HepG2 (cell line): Measurements from ENCODE around the gene GRIA3. TPM values are rescaled to one million over a fixed set of nuclear protein-coding genes. Genes with fewer than 3 reads are reported as not detected.

ENCODE experiments used
- ATAC-seq: fragments of 200-7000 bp; cut with Tn5 transposase; 3 replicates; pipeline ENCODE4 v1.9.1; 2020; ENCODE audit warnings: mild to moderate bottlenecking, moderate library complexity
- BruUV-seq: library from RNA; stranded (reverse); fragments of 400-500 nt; replicated peaks from 2 replicates; lab custom pipeline; 2021; lab: Mats Ljungman, UMichigan
- CTCF ChIA-PET: fragments of 300-600 bp; formaldehyde crosslinking; extraction: SDS; loops from one replicate; lab custom pipeline; 2021; ENCODE audit warnings: low total read pairs, inconsistent platforms, low intra/inter-chr PET ratio; lab: Yijun Ruan, JAX
- POLR2A ChIA-PET: fragments of 350-600 bp; sonication (Branson Sonifier 250); formaldehyde crosslinking; loops from one replicate; lab custom pipeline; 2020; ENCODE audit warnings: antibody characterized with exemption, inconsistent platforms; lab: Yijun Ruan, JAX
- DNase-seq: peaks from one replicate; pipeline ENCODE4 v3.0.0-alpha.2; 2015; ENCODE audit warnings: low spot score
- FAIRE-seq: peaks from 3 replicates; lab custom pipeline; 2011; peaks lifted over from hg19 to GRCh38; lab: Jason Lieb, UNC
- H2AFZ ChIP-seq: one replicate; pipeline ENCODE4 v1.6.1; 2011; ENCODE audit warnings: low read length, inconsistent platforms
- H3K27ac ChIP-seq: fragments of 300-600 bp; 3 replicates; pipeline ENCODE4 v1.8.0; 2011; ENCODE audit warnings: mixed run types, mild to moderate bottlenecking, mixed read lengths, low read length, inconsistent platforms; ENCODE audit not compliant: insufficient read depth; ENCODE audit errors: extremely low read length
- H3K27me3 ChIP-seq, 2 experiments: fragments of 200-600 bp in 1 of 2; 2 replicates in 1 of 2; 3 replicates in 1 of 2; pipeline versions ENCODE4 v1.6.0 to v1.8.0; 2011; ENCODE audit warnings: low read length in 2 of 2, mild to moderate bottlenecking in 2 of 2, moderate library complexity in 2 of 2, inconsistent platforms in 1 of 2; ENCODE audit not compliant: insufficient read depth in 2 of 2, control insufficient read depth in 1 of 2
- H3K36me3 ChIP-seq, 2 experiments: fragments of 200-600 bp in 1 of 2; replicated peaks in 1 of 2; 2 replicates in 1 of 2; 3 replicates in 1 of 2; pipeline versions ENCODE4 v1.5.1 to v1.8.0; 2011; ENCODE audit warnings: low read length in 2 of 2, inconsistent platforms in 1 of 2; ENCODE audit not compliant: insufficient read depth in 2 of 2, control insufficient read depth in 1 of 2
- H3K4me1 ChIP-seq: 2 replicates; pipeline ENCODE4 v1.5.1; 2012; ENCODE audit warnings: low read length, inconsistent platforms; ENCODE audit not compliant: insufficient read depth
- H3K4me2 ChIP-seq: 2 replicates; pipeline ENCODE4 v1.6.0; 2011; ENCODE audit warnings: low read depth, low read length, inconsistent platforms
- H3K4me3 ChIP-seq, 3 experiments: fragments of 200-600 bp in 1 of 3; sonication (generic), shearing (Covaris generic) in 1 of 3; replicated peaks in 1 of 3; 2 replicates each; pipeline ENCODE4 v1.5.1; 2011 to 2016; ENCODE audit warnings: low read length in 3 of 3, inconsistent platforms in 2 of 3, low read depth in 2 of 3, mild to moderate bottlenecking in 2 of 3, control low read depth in 1 of 3, mixed read lengths in 1 of 3; ENCODE audit not compliant: insufficient read depth in 1 of 3
- H3K79me2 ChIP-seq: one replicate; pipeline ENCODE4 v1.6.1; 2011; ENCODE audit warnings: low read length, inconsistent platforms; ENCODE audit not compliant: insufficient read depth
- H3K9ac ChIP-seq: 2 replicates; pipeline ENCODE4 v1.6.0; 2011; ENCODE audit warnings: mild to moderate bottlenecking, low read depth, low read length, inconsistent platforms; ENCODE audit not compliant: insufficient read depth
- H3K9me3 ChIP-seq: 2 replicates; pipeline ENCODE4 v1.5.1; 2012; ENCODE audit warnings: mild to moderate bottlenecking, low read length
- H4K20me1 ChIP-seq: 2 replicates; pipeline ENCODE4 v1.6.0; 2011; ENCODE audit warnings: inconsistent platforms, mild to moderate bottlenecking, low read length, moderate library complexity; ENCODE audit not compliant: insufficient read depth
- FOXP1 ChIP-seq, 2 experiments: fragments of 450-650 bp in 1 of 2; IDR thresholded peaks; 2 replicates each; pipeline ENCODE4 v1.6.1; 2017 to 2018; ENCODE audit warnings: antibody characterized with exemption in 1 of 2
- KDM3A ChIP-seq: IDR thresholded peaks from 2 replicates; pipeline ENCODE4 v1.6.1; 2018; ENCODE audit warnings: low read depth, missing compliant biosample characterization
- KLF9 ChIP-seq: IDR thresholded peaks from 2 replicates; pipeline ENCODE4 v1.6.1; 2016; ENCODE audit warnings: low read depth
- MTF2 ChIP-seq: sonication (generic); formaldehyde crosslinking; IDR thresholded peaks from 2 replicates; pipeline ENCODE4 v1.5.0; 2020; ENCODE audit warnings: missing genetic modification reagents, borderline replicate concordance
- RBAK ChIP-seq: sonication (generic); formaldehyde crosslinking; IDR thresholded peaks from 2 replicates; pipeline ENCODE4 v1.5.1; 2020; ENCODE audit warnings: mild to moderate bottlenecking, missing genetic modification reagents
- RCOR2 ChIP-seq: IDR thresholded peaks from 2 replicates; pipeline ENCODE4 v1.6.1; 2016; ENCODE audit warnings: missing biosample characterization, missing genetic modification reagents
- RFX1 ChIP-seq: fragments of 450-650 bp; IDR thresholded peaks from 2 replicates; pipeline ENCODE4 v1.6.1; 2017
- SIX4 ChIP-seq: sonication (generic); formaldehyde crosslinking; IDR thresholded peaks from 2 replicates; pipeline ENCODE4 v1.4.0; 2020; ENCODE audit warnings: missing genetic modification reagents
- SNAPC2 ChIP-seq: sonication (generic); formaldehyde crosslinking; IDR thresholded peaks from 2 replicates; pipeline ENCODE4 v1.8.1; 2022; ENCODE audit warnings: mild to moderate bottlenecking, missing genetic modification reagents
- TGIF2 ChIP-seq: IDR thresholded peaks from 2 replicates; pipeline ENCODE4 v1.6.1; 2016; ENCODE audit warnings: control low read depth, missing compliant biosample characterization
- ZKSCAN8 ChIP-seq: IDR thresholded peaks from 2 replicates; pipeline ENCODE4 v1.6.1; 2016; ENCODE audit warnings: borderline replicate concordance, missing genetic modification reagents, missing compliant biosample characterization
- ZNF343 ChIP-seq: sonication (generic); formaldehyde crosslinking; IDR thresholded peaks from 2 replicates; pipeline ENCODE4 v1.4.0; 2020; ENCODE audit warnings: mild to moderate bottlenecking, missing genetic modification reagents
- ZNF446 ChIP-seq: sonication (generic); formaldehyde crosslinking; IDR thresholded peaks from 2 replicates; pipeline ENCODE4 v1.5.0; 2020; ENCODE audit warnings: mild to moderate bottlenecking, missing genetic modification reagents
- ZNF644 ChIP-seq: IDR thresholded peaks from 2 replicates; pipeline ENCODE4 v1.6.1; 2016; ENCODE audit warnings: low read depth
- ZNF703 ChIP-seq: sonication (generic); formaldehyde crosslinking; IDR thresholded peaks from 2 replicates; pipeline ENCODE4 v1.5.1; 2020; ENCODE audit warnings: missing genetic modification reagents, mild to moderate bottlenecking, moderate library complexity, borderline replicate concordance
- WGBS: methylation state at CpG from one replicate; pipeline ENCODE4 v1.1.6; 2017; ENCODE audit warnings: low lambda C conversion rate; 5-methylcytosine and 5-hydroxymethylcytosine counted together
- in situ Hi-C: cut with HindIII; loops from 2 replicates; pipeline ENCODE4 v1.10.0; 2017; ENCODE audit warnings: low pct_unique_long_range_greater_than_20kb; ENCODE audit not compliant: extremely low pct_ligation_motif_present
- intact Hi-C: fragments of 100-400 bp; cut with micrococcal nuclease; formaldehyde crosslinking; loops from one replicate; pipeline ENCODE4 v1.10.0; 2022; ENCODE audit not compliant: unreplicated experiment
- polyA plus RNA-seq, 8 experiments: library from polyadenylated mRNA; depleted of rRNA in 3 of 8; stranded (reverse) in 7 of 8; unstranded in 1 of 8; fragments of >200 nt; fragmentation: Illumina TruSeq in 4 of 8; extraction: Trizol in 4 of 8; gene quantifications; 2 replicates each; pipeline versions ENCODE4 v1.2.1 to v1.2.3, GENCODE V29; 2011 to 2016; ENCODE audit warnings: low read depth in 4 of 8, missing spikeins in 1 of 8, mixed read lengths in 1 of 8; ENCODE audit not compliant: insufficient read depth in 1 of 8
- total RNA-seq, 5 experiments: library from RNA; depleted of rRNA; stranded (reverse); fragments of >200 nt; fragmentation: Illumina TruSeq; extraction: Trizol; gene quantifications; 2 replicates each; pipeline ENCODE4 v1.2.3, GENCODE V29; 2016; ENCODE audit warnings: low read depth in 1 of 5
- TF ChIP-seq, protein P1 (sequence below): IDR thresholded peaks from 2 replicates; pipeline ENCODE4 v1.6.1; 2012; ENCODE audit warnings: inconsistent platforms

The GRIA3 gene
- total and polyA plus RNA-seq, 2 of the 13 experiments (the other 11 are each of a cell fraction or from before 2014, with no cell fraction given): not detected

DNA sequence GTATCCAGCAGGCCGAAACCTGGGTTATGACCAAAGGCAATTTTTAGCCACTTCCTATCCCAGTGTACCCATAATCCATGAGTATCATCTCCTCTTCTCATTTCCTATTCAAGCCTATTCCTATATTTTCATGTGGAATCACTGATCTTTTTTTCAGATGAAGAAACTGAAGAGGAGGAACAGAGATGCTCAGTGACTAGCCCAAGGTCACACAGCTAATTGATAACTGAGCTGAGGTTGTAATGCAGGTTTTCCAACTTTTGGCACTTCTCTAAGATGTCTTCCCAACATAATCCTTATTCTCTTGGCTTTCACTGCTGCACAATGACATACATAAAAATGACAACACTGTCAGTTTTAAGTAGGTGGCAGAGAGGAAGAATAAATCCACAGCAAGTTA lies 15.3 kb downstream of the GRIA3 start (continued):
- TF ChIP-seq, protein P1, sequence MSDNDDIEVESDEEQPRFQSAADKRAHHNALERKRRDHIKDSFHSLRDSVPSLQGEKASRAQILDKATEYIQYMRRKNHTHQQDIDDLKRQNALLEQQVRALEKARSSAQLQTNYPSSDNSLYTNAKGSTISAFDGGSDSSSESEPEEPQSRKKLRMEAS: no peak
- no peak for TF ChIP-seq RCOR2 (CRISPR knock-in tag)
- TF ChIP-seq, all 625 proteins: peak for 0

DNA sequence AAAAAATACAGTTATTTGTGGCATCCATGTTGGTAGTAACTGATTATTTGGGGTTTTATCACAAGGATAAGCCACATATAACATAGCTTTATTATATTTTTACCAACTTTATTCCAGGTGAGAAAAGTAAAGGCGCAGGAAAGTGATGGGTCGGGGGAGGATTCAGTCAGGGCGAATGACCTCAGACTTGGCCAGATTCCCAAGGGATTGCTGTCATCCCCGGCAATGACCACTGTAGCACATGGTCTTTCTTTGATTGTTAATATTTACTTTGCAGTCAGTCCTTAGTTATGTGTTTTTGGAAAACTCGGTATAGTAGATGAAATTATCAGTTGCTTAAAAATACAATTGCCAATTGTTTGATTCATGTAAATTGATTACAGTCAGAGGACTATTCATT lies 17.6 kb downstream of the GRIA3 start:
- Histone ChIP-seq H3K36me3 (no peaks in the 10 kb centered on the region), H3K4me2 (no peak overlapping the region), H3K9ac (no peak overlapping the region), H3K79me2 (no peaks in the 10 kb centered on the region), H3K4me1 (no peaks in the 10 kb centered on the region), H4K20me1 (no peaks in the 10 kb centered on the region), H3K4me3 (no peak overlapping the region), H3K9me3 (no peaks in the 10 kb centered on the region), H2AFZ (no peak overlapping the region), H3K27me3 (no peaks in the 10 kb centered on the region), H3K27ac (no peak overlapping the region)
- peak; percentile 1 for DNase-seq
- intact Hi-C loops: no loop called here
- POLR2A ChIA-PET: no interaction called here
- ATAC-seq: no peak
- BruUV-seq: no TSS peak
- FAIRE-seq: no peak
- CTCF ChIA-PET: no interaction called here
- WGBS: 0% methylated on average over 5 of the region's 5 CpGs
- TF ChIP-seq MTF2 (CRISPR knock-in tag): no peak
- no peak for TF ChIP-seq KLF9 (CRISPR knock-in tag)
- no peak for TF ChIP-seq SIX4 (CRISPR knock-in tag)
- no peak for TF ChIP-seq TGIF2 (CRISPR knock-in tag)
- TF ChIP-seq ZNF644 (CRISPR knock-in tag): no peak
- no peak for TF ChIP-seq RFX1
- TF ChIP-seq ZNF343 (CRISPR knock-in tag): no peak
- no peak for TF ChIP-seq KDM3A (CRISPR knock-in tag)
- TF ChIP-seq ZNF703 (CRISPR knock-in tag): no peak
- TF ChIP-seq ZNF446: no peak
- TF ChIP-seq ZKSCAN8 (CRISPR knock-in tag): no peak
- TF ChIP-seq SNAPC2 (CRISPR knock-in tag): no peak
- TF ChIP-seq RBAK: no peak
- TF ChIP-seq FOXP1 (IDR thresholded peaks at IDR 0.05): no peak
- no peak for TF ChIP-seq FOXP1 (CRISPR knock-in tag; IDR thresholded peaks at IDR 0.05)
- in situ Hi-C loops: no loop called here
